GM23338 (cell line): ENCODE measurements around the gene MYO5C. TPM values are rescaled to one million over a fixed set of nuclear protein-coding genes. Genes with fewer than 3 reads are reported as not detected.

ENCODE experiments used
- ATAC-seq: fragments of 200-7000 bp; cut with Tn5 transposase; 3 replicates; pipeline ENCODE4 v1.9.1; 2020
- DNase-seq: peaks from one replicate; pipeline ENCODE4 v3.0.0-alpha.2; 2015; ENCODE audit warnings: low spot score
- H2AFZ ChIP-seq: fragments of 200-600 bp; sonication (generic); 2 replicates; pipeline ENCODE4 v1.8.0; 2016; ENCODE audit warnings: antibody characterized with exemption, mild to moderate bottlenecking, moderate library complexity
- H3F3A ChIP-seq: fragments of 200-600 bp; sonication (generic); replicated peaks from 2 replicates; pipeline ENCODE4 v1.8.0; 2017; ENCODE audit warnings: antibody characterized with exemption, mixed run types, low read depth
- H3K27ac ChIP-seq: fragments of 200-600 bp; sonication (generic); 2 replicates; pipeline ENCODE4 v1.6.1; 2016; ENCODE audit warnings: low read depth
- H3K27me3 ChIP-seq: fragments of 200-600 bp; sonication (generic); 2 replicates; pipeline ENCODE4 v1.8.0; 2016; ENCODE audit warnings: mild to moderate bottlenecking, mixed run types, moderate library complexity; ENCODE audit not compliant: insufficient read depth
- H3K36me3 ChIP-seq: fragments of 200-600 bp; sonication (generic); 2 replicates; pipeline ENCODE4 v1.8.0; 2016; ENCODE audit warnings: mild to moderate bottlenecking; ENCODE audit not compliant: insufficient read depth
- H3K4me1 ChIP-seq: fragments of 200-600 bp; sonication (generic); 2 replicates; pipeline ENCODE4 v1.8.0; 2016; ENCODE audit warnings: mild to moderate bottlenecking, moderate library complexity; ENCODE audit not compliant: insufficient read depth
- H3K4me2 ChIP-seq: fragments of 200-600 bp; sonication (generic); 2 replicates; pipeline ENCODE4 v1.7.1; 2017; ENCODE audit warnings: mixed run types
- H3K4me3 ChIP-seq: fragments of 200-600 bp; sonication (generic); 2 replicates; pipeline ENCODE4 v1.6.1; 2016; ENCODE audit warnings: mixed run types
- H3K79me2 ChIP-seq: fragments of 200-600 bp; sonication (generic); replicated peaks from 2 replicates; pipeline ENCODE4 v1.8.0; 2017; ENCODE audit warnings: mild to moderate bottlenecking; ENCODE audit not compliant: insufficient read depth
- H3K9me2 ChIP-seq: fragments of 200-600 bp; sonication (generic); 2 replicates; pipeline ENCODE4 v1.8.0; 2017; ENCODE audit not compliant: insufficient read depth
- H4K20me1 ChIP-seq: fragments of 200-600 bp; sonication (generic); replicated peaks from 2 replicates; pipeline ENCODE4 v1.8.0; 2017; ENCODE audit warnings: mild to moderate bottlenecking; ENCODE audit not compliant: insufficient read depth
- H3K27ac Mint-ChIP-seq: 2 replicates; pipeline ENCODE4 v1.8.0; 2020; ENCODE audit warnings: inconsistent platforms, mild to moderate bottlenecking, moderate library complexity, mixed read lengths
- H3K27me3 Mint-ChIP-seq: 3 replicates; pipeline ENCODE4 v1.8.0; 2022; ENCODE audit warnings: low read depth, mild to moderate bottlenecking, moderate library complexity, mixed read lengths, inconsistent platforms; ENCODE audit not compliant: insufficient read depth, poor library complexity
- H3K36me3 Mint-ChIP-seq: 3 replicates; pipeline ENCODE4 v1.8.0; 2021; ENCODE audit warnings: low read depth, mild to moderate bottlenecking, inconsistent platforms, moderate library complexity, mixed read lengths
- H3K4me1 Mint-ChIP-seq: 3 replicates; pipeline ENCODE4 v1.8.0; 2020; ENCODE audit warnings: mild to moderate bottlenecking, inconsistent platforms, mixed read lengths
- H3K4me3 Mint-ChIP-seq: 3 replicates; pipeline ENCODE4 v1.8.0; 2021; ENCODE audit warnings: moderate library complexity, mild to moderate bottlenecking, inconsistent platforms, mixed read lengths
- H3K9me3 Mint-ChIP-seq: 3 replicates; pipeline ENCODE4 v1.8.0; 2020; ENCODE audit warnings: moderate library complexity, mild to moderate bottlenecking, inconsistent platforms, mixed read lengths
- CREB1 ChIP-seq: fragments of 250-450 bp; sonication (Bioruptor Pico); IDR thresholded peaks from 2 replicates; pipeline ENCODE4 v1.5.0; 2020; ENCODE audit warnings: low read depth, mild to moderate bottlenecking, moderate library complexity
- CTCF ChIP-seq, 2 experiments: fragments of 200-600 bp in 1 of 2; sonication (generic) in 1 of 2; conservative IDR thresholded peaks; 2 replicates each; pipeline versions ENCODE4 v1.5.1 to v1.6.1; 2016 to 2017; ENCODE audit warnings: antibody characterized with exemption in 2 of 2, low read depth in 2 of 2, mild to moderate bottlenecking in 2 of 2, moderate library complexity in 1 of 2
- EZH2 ChIP-seq: fragments of 200-600 bp; sonication (generic); IDR thresholded peaks from one replicate; pipeline ENCODE4 v1.8.0; 2017; ENCODE audit warnings: antibody characterized with exemption, mild to moderate bottlenecking, low read depth; ENCODE audit not compliant: unreplicated experiment
- EZH2phosphoT487 ChIP-seq: fragments of 200-600 bp; sonication (generic); IDR thresholded peaks from one replicate; pipeline ENCODE4 v1.8.1; 2018; ENCODE audit warnings: antibody characterized with exemption; ENCODE audit not compliant: unreplicated experiment
- JUNB ChIP-seq: IDR thresholded peaks from one replicate; pipeline ENCODE4 v1.6.1; 2016; ENCODE audit warnings: antibody characterized with exemption; ENCODE audit not compliant: unreplicated experiment
- NANOG ChIP-seq: IDR thresholded peaks from 2 replicates; pipeline ENCODE4 v1.6.1; 2016; ENCODE audit warnings: antibody characterized with exemption, borderline replicate concordance
- POLR2AphosphoS5 ChIP-seq: IDR thresholded peaks from 2 replicates; pipeline ENCODE4 v1.6.1; 2016; ENCODE audit warnings: antibody characterized with exemption, low read depth
- REST ChIP-seq: IDR thresholded peaks from one replicate; pipeline ENCODE4 v1.6.1; 2018; ENCODE audit warnings: antibody characterized with exemption; ENCODE audit not compliant: unreplicated experiment
- STAT1 ChIP-seq: IDR thresholded peaks from one replicate; pipeline ENCODE4 v1.6.1; 2016; ENCODE audit warnings: antibody characterized with exemption; ENCODE audit not compliant: unreplicated experiment
- ZNF114 ChIP-seq: fragments of 250-450 bp; sonication (Bioruptor Pico); IDR thresholded peaks from 2 replicates; pipeline ENCODE4 v1.5.0; 2020; ENCODE audit warnings: mild to moderate bottlenecking, moderate library complexity
- ZNF331 ChIP-seq: fragments of 250-450 bp; sonication (Bioruptor Pico); IDR thresholded peaks from 2 replicates; pipeline ENCODE4 v1.5.0; 2020; ENCODE audit warnings: low read depth, mild to moderate bottlenecking, moderate library complexity
- polyA plus RNA-seq: library from polyadenylated mRNA; unstranded; fragments of >200 nt; fragmentation: Nextera tagmentation; extraction: Ambion mirVana; gene quantifications from 2 replicates; pipeline ENCODE4 v1.2.1, GENCODE V29; 2016
- total RNA-seq: library from RNA; depleted of rRNA; stranded (reverse); fragments of >200 nt; shearing (Covaris generic); gene quantifications from 2 replicates; pipeline ENCODE4 v1.2.3, GENCODE V29; 2014
- TF ChIP-seq, protein P1 (sequence below): IDR thresholded peaks from 2 replicates; pipeline ENCODE4 v1.6.1; 2016; ENCODE audit warnings: antibody characterized with exemption
- TF ChIP-seq, protein P2 (sequence below): fragments of 250-450 bp; sonication (Bioruptor Pico); IDR thresholded peaks from 2 replicates; pipeline ENCODE4 v1.5.0; 2020; ENCODE audit warnings: mild to moderate bottlenecking, moderate library complexity

MYO5C gene
- total and polyA plus RNA-seq, 2 experiments from 2014 or later: 7.9 to 28.8 TPM

GRCh38 chr15:52291204-52291603 is 4.4 kb downstream of the MYO5C start (continued):
- TF ChIP-seq ZNF331 (CRISPR knock-in tag) (no peak), ZNF114 (CRISPR knock-in tag) (no peak)

- Histone ChIP-seq H4K20me1 (no peaks in the 10 kb centered on the region), H3K4me1 (peaks cover 3% of the 10 kb centered on the region; the same call in 1 of the 2 replicates), H2AFZ (no peak overlapping the region), H3K27me3 (no peaks in the 10 kb centered on the region), H3F3A (no peaks in the 10 kb centered on the region), H3K4me3 (no peak overlapping the region), H3K27ac (no peak overlapping the region), H3K36me3 (no peaks in the 10 kb centered on the region; the same call in 1 of the 2 replicates), H3K79me2 (peaks cover 26% of the 10 kb centered on the region), H3K9me2 (no peaks in the 10 kb centered on the region), H3K4me2 (no peak overlapping the region)
- H3K27me3 Mint-ChIP-seq: peaks cover 7% of the 10 kb centered on the region
- peaks cover 35% of the 10 kb centered on the region for H3K36me3 Mint-ChIP-seq
- ATAC-seq: no peak
- peaks cover 37% of the 10 kb centered on the region for H3K4me1 Mint-ChIP-seq
- H3K27ac Mint-ChIP-seq: no peak overlapping the region
- TF ChIP-seq ZNF331 (CRISPR knock-in tag) (no peak), REST (no peak), ZNF114 (CRISPR knock-in tag) (no peak), JUNB (no peak), NANOG (no peak), POLR2AphosphoS5 (no peak), STAT1 (no peak), CREB1 (CRISPR knock-in tag) (no peak), EZH2 (no peak), EZH2phosphoT487 (no peak), CTCF (conservative IDR thresholded peaks at IDR 0.05; ENCODE audit: low read depth in 2 of 2) (no peak)
- TF ChIP-seq, protein P1, sequence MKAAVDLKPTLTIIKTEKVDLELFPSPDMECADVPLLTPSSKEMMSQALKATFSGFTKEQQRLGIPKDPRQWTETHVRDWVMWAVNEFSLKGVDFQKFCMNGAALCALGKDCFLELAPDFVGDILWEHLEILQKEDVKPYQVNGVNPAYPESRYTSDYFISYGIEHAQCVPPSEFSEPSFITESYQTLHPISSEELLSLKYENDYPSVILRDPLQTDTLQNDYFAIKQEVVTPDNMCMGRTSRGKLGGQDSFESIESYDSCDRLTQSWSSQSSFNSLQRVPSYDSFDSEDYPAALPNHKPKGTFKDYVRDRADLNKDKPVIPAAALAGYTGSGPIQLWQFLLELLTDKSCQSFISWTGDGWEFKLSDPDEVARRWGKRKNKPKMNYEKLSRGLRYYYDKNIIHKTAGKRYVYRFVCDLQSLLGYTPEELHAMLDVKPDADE: no peak
- TF ChIP-seq, protein P2, sequence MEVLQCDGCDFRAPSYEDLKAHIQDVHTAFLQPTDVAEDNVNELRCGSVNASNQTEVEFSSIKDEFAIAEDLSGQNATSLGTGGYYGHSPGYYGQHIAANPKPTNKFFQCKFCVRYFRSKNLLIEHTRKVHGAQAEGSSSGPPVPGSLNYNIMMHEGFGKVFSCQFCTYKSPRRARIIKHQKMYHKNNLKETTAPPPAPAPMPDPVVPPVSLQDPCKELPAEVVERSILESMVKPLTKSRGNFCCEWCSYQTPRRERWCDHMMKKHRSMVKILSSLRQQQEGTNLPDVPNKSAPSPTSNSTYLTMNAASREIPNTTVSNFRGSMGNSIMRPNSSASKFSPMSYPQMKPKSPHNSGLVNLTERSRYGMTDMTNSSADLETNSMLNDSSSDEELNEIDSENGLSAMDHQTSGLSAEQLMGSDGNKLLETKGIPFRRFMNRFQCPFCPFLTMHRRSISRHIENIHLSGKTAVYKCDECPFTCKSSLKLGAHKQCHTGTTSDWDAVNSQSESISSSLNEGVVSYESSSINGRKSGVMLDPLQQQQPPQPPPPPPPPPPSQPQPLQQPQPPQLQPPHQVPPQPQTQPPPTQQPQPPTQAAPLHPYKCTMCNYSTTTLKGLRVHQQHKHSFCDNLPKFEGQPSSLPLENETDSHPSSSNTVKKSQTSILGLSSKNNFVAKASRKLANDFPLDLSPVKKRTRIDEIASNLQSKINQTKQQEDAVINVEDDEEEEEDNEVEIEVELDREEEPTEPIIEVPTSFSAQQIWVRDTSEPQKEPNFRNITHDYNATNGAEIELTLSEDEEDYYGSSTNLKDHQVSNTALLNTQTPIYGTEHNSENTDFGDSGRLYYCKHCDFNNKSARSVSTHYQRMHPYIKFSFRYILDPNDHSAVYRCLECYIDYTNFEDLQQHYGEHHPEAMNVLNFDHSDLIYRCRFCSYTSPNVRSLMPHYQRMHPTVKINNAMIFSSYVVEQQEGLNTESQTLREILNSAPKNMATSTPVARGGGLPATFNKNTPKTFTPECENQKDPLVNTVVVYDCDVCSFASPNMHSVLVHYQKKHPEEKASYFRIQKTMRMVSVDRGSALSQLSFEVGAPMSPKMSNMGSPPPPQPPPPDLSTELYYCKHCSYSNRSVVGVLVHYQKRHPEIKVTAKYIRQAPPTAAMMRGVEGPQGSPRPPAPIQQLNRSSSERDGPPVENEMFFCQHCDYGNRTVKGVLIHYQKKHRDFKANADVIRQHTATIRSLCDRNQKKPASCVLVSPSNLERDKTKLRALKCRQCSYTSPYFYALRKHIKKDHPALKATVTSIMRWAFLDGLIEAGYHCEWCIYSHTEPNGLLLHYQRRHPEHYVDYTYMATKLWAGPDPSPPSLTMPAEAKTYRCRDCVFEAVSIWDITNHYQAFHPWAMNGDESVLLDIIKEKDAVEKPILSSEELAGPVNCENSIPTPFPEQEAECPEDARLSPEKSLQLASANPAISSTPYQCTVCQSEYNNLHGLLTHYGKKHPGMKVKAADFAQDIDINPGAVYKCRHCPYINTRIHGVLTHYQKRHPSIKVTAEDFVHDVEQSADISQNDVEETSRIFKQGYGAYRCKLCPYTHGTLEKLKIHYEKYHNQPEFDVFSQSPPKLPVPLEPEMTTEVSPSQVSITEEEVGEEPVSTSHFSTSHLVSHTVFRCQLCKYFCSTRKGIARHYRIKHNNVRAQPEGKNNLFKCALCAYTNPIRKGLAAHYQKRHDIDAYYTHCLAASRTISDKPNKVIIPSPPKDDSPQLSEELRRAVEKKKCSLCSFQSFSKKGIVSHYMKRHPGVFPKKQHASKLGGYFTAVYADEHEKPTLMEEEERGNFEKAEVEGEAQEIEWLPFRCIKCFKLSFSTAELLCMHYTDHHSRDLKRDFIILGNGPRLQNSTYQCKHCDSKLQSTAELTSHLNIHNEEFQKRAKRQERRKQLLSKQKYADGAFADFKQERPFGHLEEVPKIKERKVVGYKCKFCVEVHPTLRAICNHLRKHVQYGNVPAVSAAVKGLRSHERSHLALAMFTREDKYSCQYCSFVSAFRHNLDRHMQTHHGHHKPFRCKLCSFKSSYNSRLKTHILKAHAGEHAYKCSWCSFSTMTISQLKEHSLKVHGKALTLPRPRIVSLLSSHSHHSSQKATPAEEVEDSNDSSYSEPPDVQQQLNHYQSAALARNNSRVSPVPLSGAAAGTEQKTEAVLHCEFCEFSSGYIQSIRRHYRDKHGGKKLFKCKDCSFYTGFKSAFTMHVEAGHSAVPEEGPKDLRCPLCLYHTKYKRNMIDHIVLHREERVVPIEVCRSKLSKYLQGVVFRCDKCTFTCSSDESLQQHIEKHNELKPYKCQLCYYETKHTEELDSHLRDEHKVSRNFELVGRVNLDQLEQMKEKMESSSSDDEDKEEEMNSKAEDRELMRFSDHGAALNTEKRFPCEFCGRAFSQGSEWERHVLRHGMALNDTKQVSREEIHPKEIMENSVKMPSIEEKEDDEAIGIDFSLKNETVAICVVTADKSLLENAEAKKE: no peak
- H3K4me3 Mint-ChIP-seq: no peak overlapping the region
- H3K9me3 Mint-ChIP-seq: peaks cover 7% of the 10 kb centered on the region; the same call in 2 of the 3 replicates
- no peak for DNase-seq
Measured at GRCh38 chr15:52290800-52291199, 4.8 kb downstream of the MYO5C start.
